Keratinocyte (primary cell): Measurements from ENCODE around the gene CBX7.

Experiments used
- EZH2 ChIP-seq: IDR thresholded peaks from one replicate; pipeline ENCODE4 v1.6.1; 2012; ENCODE audit warnings: inconsistent platforms, mild to moderate bottlenecking, low read length, moderate library complexity
- TF ChIP-seq, protein P1 (sequence below), 3 experiments: IDR thresholded peaks in 1 of 3; conservative IDR thresholded peaks in 1 of 3; optimal IDR thresholded peaks in 1 of 3; 2 replicates in 2 of 3; 3 replicates in 1 of 3; pipeline versions ENCODE3 to v1.5.1; 2011; ENCODE audit warnings: low read length in 3 of 3, mild to moderate bottlenecking in 3 of 3, moderate library complexity in 2 of 3, control low read depth in 1 of 3, inconsistent platforms in 1 of 3; ENCODE audit not compliant: insufficient read depth in 2 of 3; ENCODE audit errors: extremely low read depth in 1 of 3

DNA sequence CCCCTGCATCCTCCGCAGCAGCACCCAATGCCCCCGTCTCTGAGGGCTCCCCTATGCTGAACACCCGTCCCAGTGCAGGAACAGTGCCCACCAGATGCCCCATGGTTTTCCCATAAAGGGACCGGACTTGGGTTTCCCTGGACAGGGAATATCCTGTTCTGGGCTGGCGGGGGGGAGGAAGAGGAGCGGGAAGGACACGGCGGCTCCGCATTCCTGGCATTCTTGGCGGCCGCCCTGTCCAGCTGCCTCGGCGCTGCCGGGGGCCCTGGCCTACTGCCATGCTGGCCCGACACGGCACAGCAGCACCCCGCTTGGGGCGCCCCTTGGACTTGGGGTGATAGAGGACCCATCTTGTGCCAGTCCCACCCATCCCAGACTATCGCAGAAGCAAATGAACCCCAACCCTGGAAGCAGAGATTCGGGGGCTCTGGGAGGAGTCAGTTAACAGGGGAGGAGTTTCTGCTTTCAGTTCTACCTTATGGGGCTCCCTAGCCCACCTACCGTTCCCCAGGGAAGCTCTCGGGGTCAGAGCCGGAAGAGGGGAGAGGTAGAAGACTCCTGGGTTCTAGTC lies 23.7 kb upstream of the CBX7 start:
- TF ChIP-seq, protein P1, sequence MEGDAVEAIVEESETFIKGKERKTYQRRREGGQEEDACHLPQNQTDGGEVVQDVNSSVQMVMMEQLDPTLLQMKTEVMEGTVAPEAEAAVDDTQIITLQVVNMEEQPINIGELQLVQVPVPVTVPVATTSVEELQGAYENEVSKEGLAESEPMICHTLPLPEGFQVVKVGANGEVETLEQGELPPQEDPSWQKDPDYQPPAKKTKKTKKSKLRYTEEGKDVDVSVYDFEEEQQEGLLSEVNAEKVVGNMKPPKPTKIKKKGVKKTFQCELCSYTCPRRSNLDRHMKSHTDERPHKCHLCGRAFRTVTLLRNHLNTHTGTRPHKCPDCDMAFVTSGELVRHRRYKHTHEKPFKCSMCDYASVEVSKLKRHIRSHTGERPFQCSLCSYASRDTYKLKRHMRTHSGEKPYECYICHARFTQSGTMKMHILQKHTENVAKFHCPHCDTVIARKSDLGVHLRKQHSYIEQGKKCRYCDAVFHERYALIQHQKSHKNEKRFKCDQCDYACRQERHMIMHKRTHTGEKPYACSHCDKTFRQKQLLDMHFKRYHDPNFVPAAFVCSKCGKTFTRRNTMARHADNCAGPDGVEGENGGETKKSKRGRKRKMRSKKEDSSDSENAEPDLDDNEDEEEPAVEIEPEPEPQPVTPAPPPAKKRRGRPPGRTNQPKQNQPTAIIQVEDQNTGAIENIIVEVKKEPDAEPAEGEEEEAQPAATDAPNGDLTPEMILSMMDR (optimal IDR thresholded peaks at IDR 0.05 in 1 of 3, IDR thresholded peaks at IDR 0.05 in 1 of 3, conservative IDR thresholded peaks at IDR 0.05 in 1 of 3; ENCODE audit: extremely low read depth in 1 of 3, insufficient read depth in 2 of 3, low read length in 3 of 3) = no peak
- TF ChIP-seq EZH2 = no peak
